ENCODE measurements around the gene DMWD. TPM values are rescaled to one million over a fixed set of nuclear protein-coding genes. Genes with fewer than 3 reads are reported as not detected.
A peak's percentile ranks its signal among the peaks of the same experiment; 100 is the strongest.

The DMWD gene
- total RNA-seq, 4 donors from 2014 or later = 26.8 to 72.9 (median 54.8) TPM

GRCh38 chr19:45779231-45780145 lies 13.2 kb downstream of the DMWD start:
- intact Hi-C loops (cut with DNase I; ENCODE audit: low total_unique reads) = no loop called here
- WGBS, 2 donors (ENCODE audit: low coverage in 1 of 2) = 8% methylated on average over 42 of the region's 48 CpGs; no CpG with 5 or more reads in 1 of the 2 donors
- Histone ChIP-seq H3K27ac (peak overlapping the region; percentile 81 to 97 (median 88)), H3K27me3 (no peaks in the 10 kb centered on the region), H3K36me3 (no peaks in the 10 kb centered on the region), H3K4me1 (peaks cover 12 to 51% (median 46%) of the 10 kb centered on the region in 4 donors), H3K4me3 (peak overlapping the region in 2 of 4 donors; percentile 38 to 53), H3K9me3 (no peaks in the 10 kb centered on the region)
- peak; percentile 97 for DNase-seq
- in situ Hi-C loops (cut with MboI; ENCODE audit: low pct_ligation_motif_present in 1 of 4, low pct_unique_long_range_greater_than_20kb in 1 of 4, low sequenced_read_pairs in 3 of 4) = no loop called here
- no peak for TF ChIP-seq POLR2A (IDR thresholded peaks at IDR 0.05)
- TF ChIP-seq EP300 (IDR thresholded peaks at IDR 0.05; ENCODE audit: low read depth) = no peak
- peak; percentile 66 to 94 (median 72) for TF ChIP-seq CTCF (IDR thresholded peaks at IDR 0.05)
- TF ChIP-seq POLR2AphosphoS5 (IDR thresholded peaks at IDR 0.05) = peak in 1 of 3 donors; percentile 19

GRCh38 chr19:45778010-45778661 lies 14.5 kb downstream of the DMWD start:
- Histone ChIP-seq H3K9me3 (no peaks in the 10 kb centered on the region), H3K27me3 (no peaks in the 10 kb centered on the region), H3K36me3 (no peaks in the 10 kb centered on the region), H3K4me3 (no peak overlapping the region), H3K27ac (no peak overlapping the region), H3K4me1 (peaks cover 5 to 43% (median 33%) of the 10 kb centered on the region in 4 donors)
- WGBS, 2 donors (ENCODE audit: low coverage in 1 of 2) = 93% methylated on average over 28 of the region's 28 CpGs; no CpG with 5 or more reads in 1 of the 2 donors
- DNase-seq = no peak
- intact Hi-C loops (cut with DNase I; ENCODE audit: low total_unique reads) = no loop called here
- in situ Hi-C loops (cut with MboI; ENCODE audit: low pct_ligation_motif_present in 1 of 4, low pct_unique_long_range_greater_than_20kb in 1 of 4, low sequenced_read_pairs in 3 of 4) = no loop called here
- TF ChIP-seq EP300 (IDR thresholded peaks at IDR 0.05; ENCODE audit: low read depth) = no peak
- no peak for TF ChIP-seq CTCF (IDR thresholded peaks at IDR 0.05)
- no peak for TF ChIP-seq POLR2AphosphoS5 (IDR thresholded peaks at IDR 0.05)
- TF ChIP-seq POLR2A (IDR thresholded peaks at IDR 0.05) = no peak

GRCh38 chr19:45777395-45777961 lies 15.2 kb downstream of the DMWD start:
- WGBS, 2 donors (ENCODE audit: low coverage in 1 of 2) = 93 to 100% methylated on average over 1 to 34 of the region's 34 CpGs
- no peak overlapping the region for H3K27ac ChIP-seq
- H3K4me3 ChIP-seq = no peak overlapping the region
- H3K27me3 ChIP-seq = no peaks in the 10 kb centered on the region
- DNase-seq = no peak
- no peaks in the 10 kb centered on the region for H3K9me3 ChIP-seq
- intact Hi-C loops (cut with DNase I; ENCODE audit: low total_unique reads) = no loop called here
- in situ Hi-C loops (cut with MboI; ENCODE audit: low pct_ligation_motif_present in 1 of 4, low pct_unique_long_range_greater_than_20kb in 1 of 4, low sequenced_read_pairs in 3 of 4) = no loop called here
- H3K4me1 ChIP-seq = peaks cover 5 to 43% (median 35%) of the 10 kb centered on the region in 4 donors
- TF ChIP-seq CTCF (IDR thresholded peaks at IDR 0.05) (no peak), POLR2AphosphoS5 (IDR thresholded peaks at IDR 0.05) (no peak), POLR2A (IDR thresholded peaks at IDR 0.05) (no peak), EP300 (IDR thresholded peaks at IDR 0.05; ENCODE audit: low read depth) (no peak)
- no peaks in the 10 kb centered on the region for H3K36me3 ChIP-seq

- H3K4me1 ChIP-seq = peaks cover 5 to 32% (median 27%) of the 10 kb centered on the region in 4 donors
- TF ChIP-seq POLR2AphosphoS5 (IDR thresholded peaks at IDR 0.05) (no peak), CTCF (IDR thresholded peaks at IDR 0.05) (peak; percentile 10 to 63 (median 40))
- H3K9me3 ChIP-seq = no peaks in the 10 kb centered on the region
- intact Hi-C loops (cut with DNase I; ENCODE audit: low total_unique reads) = no loop called here
- WGBS, 2 donors (ENCODE audit: low coverage in 1 of 2) = 62% methylated on average over 9 of the region's 9 CpGs; no CpG with 5 or more reads in 1 of the 2 donors
- peak; percentile 59 for DNase-seq
- peak overlapping the region in 3 of 4 donors; percentile 18 to 34 (median 29) for H3K27ac ChIP-seq
- no peaks in the 10 kb centered on the region for H3K36me3 ChIP-seq
- no peak overlapping the region for H3K4me3 ChIP-seq
- in situ Hi-C loops (cut with MboI; ENCODE audit: low pct_ligation_motif_present in 1 of 4, low pct_unique_long_range_greater_than_20kb in 1 of 4, low sequenced_read_pairs in 3 of 4) = no loop called here
- no peaks in the 10 kb centered on the region for H3K27me3 ChIP-seq
Measured at GRCh38 chr19:45774765-45775164, 17.9 kb downstream of the DMWD start.

Data from transverse colon (tissue), 4 donors.